ENCODE results near the gene ZSWIM6.

Gene ZSWIM6

GRCh38 chr5:61496446-61496845 lies 164.4 kb downstream of the ZSWIM6 start:
- FAIRE-seq: no peak

- FAIRE-seq: no peak
These were observed 164.8 kb downstream of the ZSWIM6 start for GRCh38 chr5:61496860-61497259.

GRCh38 chr5:61498121-61498520 lies 166.1 kb downstream of the ZSWIM6 start:
- FAIRE-seq: no peak

- no peak for FAIRE-seq
These were observed 169.9 kb downstream of the ZSWIM6 start for GRCh38 chr5:61501971-61502370.

- no peak for FAIRE-seq
These were observed 172.2 kb downstream of the ZSWIM6 start for GRCh38 chr5:61504143-61504770.

- no peak for FAIRE-seq
These were observed 173.2 kb downstream of the ZSWIM6 start for GRCh38 chr5:61505281-61505680.

- no peak for FAIRE-seq
These were observed 175.2 kb downstream of the ZSWIM6 start for GRCh38 chr5:61507232-61507631.

- no peak for FAIRE-seq
These were observed 184.9 kb downstream of the ZSWIM6 start for GRCh38 chr5:61516946-61517345.

GRCh38 chr5:61519728-61520277 lies 187.7 kb downstream of the ZSWIM6 start:
- FAIRE-seq: no peak

- no peak for FAIRE-seq
These were observed 191.0 kb downstream of the ZSWIM6 start for GRCh38 chr5:61523073-61523472.

GRCh38 chr5:61523997-61524396 lies 191.9 kb downstream of the ZSWIM6 start:
- FAIRE-seq: no peak

GRCh38 chr5:61525512-61526206 lies 193.6 kb downstream of the ZSWIM6 start:
- FAIRE-seq: no peak

- no peak for FAIRE-seq
These were observed 194.1 kb downstream of the ZSWIM6 start for GRCh38 chr5:61526207-61526519.

GRCh38 chr5:61532983-61533382 lies 200.9 kb downstream of the ZSWIM6 start:
- FAIRE-seq: no peak

GRCh38 chr5:61534481-61535267 lies 202.6 kb downstream of the ZSWIM6 start:
- FAIRE-seq: no peak

- FAIRE-seq: no peak
These were observed 203.8 kb downstream of the ZSWIM6 start for GRCh38 chr5:61535828-61536227.

GRCh38 chr5:61536922-61537321 lies 204.9 kb downstream of the ZSWIM6 start:
- FAIRE-seq: no peak

- FAIRE-seq: no peak
These were observed 206.9 kb downstream of the ZSWIM6 start for GRCh38 chr5:61538722-61539501.

- no peak for FAIRE-seq
These were observed 217.5 kb downstream of the ZSWIM6 start for GRCh38 chr5:61549530-61549929.

GRCh38 chr5:61551637-61552313 lies 219.7 kb downstream of the ZSWIM6 start:
- FAIRE-seq: no peak

- no peak for FAIRE-seq
These were observed 227.1 kb downstream of the ZSWIM6 start for GRCh38 chr5:61559146-61559545.

GRCh38 chr5:61559722-61560121 lies 227.7 kb downstream of the ZSWIM6 start:
- FAIRE-seq: no peak
